BJ (cell line): Measurements from ENCODE around the gene UBE3C. TPM values are rescaled to one million over a fixed set of nuclear protein-coding genes. Genes with fewer than 3 reads are reported as not detected.
"Not testable (repeated sequence)": the region's sequence is repeated elsewhere in the genome, so short reads cannot be mapped to it uniquely, and the experiment has no call there.

Experiments used
- CTCF ChIA-PET: fragments of 350-600 bp; formaldehyde crosslinking; extraction: SDS; loops from one replicate; lab custom pipeline; 2021; ENCODE audit warnings: antibody characterized with exemption, inconsistent platforms; lab: Yijun Ruan, JAX
- POLR2A ChIA-PET: fragments of 300-600 bp; sonication (Branson Sonifier 250); formaldehyde crosslinking; extraction: SDS; loops from one replicate; lab custom pipeline; 2021; ENCODE audit warnings: antibody characterized with exemption; lab: Charles Lee
- DNase-seq: peaks from one replicate; pipeline ENCODE4 v3.0.0-alpha.2; 2011; ENCODE audit warnings: low read depth
- H3K27me3 ChIP-seq: 2 replicates; pipeline ENCODE4 v1.6.0; 2011; ENCODE audit warnings: low read length; ENCODE audit not compliant: control insufficient read depth, insufficient read depth
- H3K36me3 ChIP-seq: 2 replicates; pipeline ENCODE4 v1.5.1; 2011; ENCODE audit warnings: low read length; ENCODE audit not compliant: control insufficient read depth, insufficient read depth
- H3K4me3 ChIP-seq: 2 replicates; pipeline ENCODE4 v1.5.1; 2011; ENCODE audit warnings: low read depth, mild to moderate bottlenecking, control low read depth, low read length
- CTCF ChIP-seq: IDR thresholded peaks from 2 replicates; pipeline ENCODE4 v1.5.1; 2011; ENCODE audit warnings: low read depth, mild to moderate bottlenecking, control low read depth, inconsistent platforms, low read length, moderate library complexity; ENCODE audit not compliant: insufficient read depth
- polyA plus RNA-seq: library from polyadenylated mRNA; depleted of rRNA; stranded (reverse); fragments of >200 nt; gene quantifications from 2 replicates; pipeline ENCODE4 v1.2.3, GENCODE V29; 2011

UBE3C gene
- polyA plus RNA-seq, 1 experiment: 50.0 TPM

DNA sequence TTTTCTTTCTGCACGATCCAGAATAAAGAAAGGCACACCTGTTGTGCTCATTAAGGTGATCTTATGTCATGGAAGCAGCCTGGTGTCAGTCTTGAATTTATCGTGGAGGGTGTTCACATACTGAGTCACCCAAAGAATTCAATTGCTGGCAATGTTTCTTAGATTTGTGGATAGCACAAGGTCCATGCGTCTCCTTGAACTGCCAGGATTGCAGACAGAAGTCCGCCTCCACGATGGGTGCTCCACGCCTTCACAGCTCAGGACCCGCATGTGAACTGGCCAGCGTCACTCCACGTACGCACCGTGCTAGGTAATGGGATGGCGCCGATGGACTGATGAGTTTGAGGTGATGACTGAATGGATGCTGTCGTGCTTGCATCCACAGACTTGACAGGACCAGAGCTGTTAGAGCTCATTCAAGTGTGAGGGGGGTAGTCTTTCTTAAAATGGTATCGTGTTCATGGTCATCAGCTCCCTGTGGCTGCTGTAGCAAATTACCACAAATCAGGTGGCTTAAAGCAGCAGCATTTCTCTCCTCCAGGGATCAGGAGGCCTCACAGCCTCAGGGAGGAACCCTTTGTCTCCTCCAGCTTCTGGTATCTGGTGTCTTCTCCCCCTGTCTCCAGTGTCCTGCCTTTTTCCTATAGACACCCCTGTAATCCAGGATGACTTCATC is 132.7 kb downstream of the UBE3C start:
- CTCF ChIA-PET: interaction anchor here (0.7 to 3.3 kb wide), 7 partner anchors 10 to 302 kb away, joined by 3 to 20 read pairs (median 6); no protein-coding TSS in a partner anchor
- TF ChIP-seq CTCF: no peak
- Histone ChIP-seq H3K4me3 (no peak overlapping the region), H3K36me3 (peaks cover 3% of the 10 kb centered on the region), H3K27me3 (no peaks in the 10 kb centered on the region)
- POLR2A ChIA-PET: interaction anchor here (0.5 to 0.6 kb wide), 2 partner anchors 65 to 127 kb away, joined by 4 to 11 read pairs; partner anchors contain the start of gene DNAJB6
- DNase-seq: no peak

GRCh38 chr7:157271991-157272324 is 133.2 kb downstream of the UBE3C start:
- POLR2A ChIA-PET: interaction anchor here (0.5 to 0.6 kb wide), 2 partner anchors 65 to 126 kb away, joined by 4 to 11 read pairs; partner anchors contain the start of gene DNAJB6
- Histone ChIP-seq H3K27me3 (no peaks in the 10 kb centered on the region), H3K4me3 (no peak overlapping the region), H3K36me3 (peaks cover 3% of the 10 kb centered on the region)
- CTCF ChIA-PET: interaction anchor here (0.7 to 3.3 kb wide), 12 partner anchors 10 to 321 kb away, joined by 3 to 20 read pairs (median 5); no protein-coding TSS in a partner anchor
- TF ChIP-seq CTCF: no peak
- DNase-seq: peak; percentile 84

DNA sequence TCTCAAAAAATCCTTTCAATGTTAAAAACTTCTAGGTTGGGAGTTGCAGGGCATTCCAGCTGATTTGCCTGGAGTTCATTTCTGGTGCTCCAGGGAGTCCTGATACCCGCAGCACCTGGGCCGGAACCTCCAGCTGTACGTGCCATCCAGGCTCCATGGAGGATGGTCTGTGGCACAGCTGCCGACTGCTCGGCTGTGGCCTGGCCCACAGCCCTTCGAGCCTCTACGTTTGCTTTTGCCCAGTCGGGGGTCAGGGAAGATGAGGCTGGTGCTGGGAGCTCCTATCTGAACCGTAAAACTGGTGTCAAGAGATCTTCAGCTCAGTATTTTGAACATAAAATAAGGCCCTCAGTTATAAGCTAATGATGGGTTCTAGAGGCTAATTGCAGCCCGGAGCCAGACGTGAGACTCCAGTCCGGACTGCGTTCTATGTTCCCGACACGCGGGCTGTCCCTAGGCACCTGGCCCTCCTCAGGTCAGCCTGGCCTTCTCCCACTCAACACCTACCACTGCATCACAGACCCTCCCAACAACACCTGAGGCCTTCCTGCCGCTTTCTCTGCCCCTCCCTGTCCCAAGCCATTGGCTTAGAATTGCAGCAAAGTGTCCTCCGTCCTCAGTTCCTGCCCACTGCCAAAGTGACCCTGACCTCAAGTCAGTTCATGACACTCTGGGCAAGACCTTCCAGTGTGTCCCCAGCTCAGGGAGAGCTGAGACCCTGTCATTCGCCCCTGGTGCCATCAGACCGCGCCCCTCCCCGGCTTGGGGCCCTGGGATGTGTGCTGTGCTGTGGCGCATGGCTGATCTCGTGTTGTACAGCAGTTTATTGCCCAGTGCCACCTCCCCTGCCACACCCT is 133.9 kb downstream of the UBE3C start:
- ChIA-PET CTCF (interaction anchor here (0.7 to 3.3 kb wide), 23 partner anchors 11 to 321 kb away, joined by 3 to 20 read pairs (median 6); no protein-coding TSS in a partner anchor), POLR2A (interaction anchor here (0.5 kb wide), 1 partner anchor 64 kb away, joined by 4 read pairs; the partner anchor contains the start of gene DNAJB6)
- H3K27me3 ChIP-seq: no peaks in the 10 kb centered on the region
- peaks cover under 1% of the 10 kb centered on the region for H3K36me3 ChIP-seq
- TF ChIP-seq CTCF: no peak
- H3K4me3 ChIP-seq: no peak overlapping the region
- DNase-seq: no peak

- peak; percentile 99 for TF ChIP-seq CTCF
- H3K36me3 ChIP-seq: no peaks in the 10 kb centered on the region; the same call in none of the 2 replicates
- DNase-seq: no peak
- no peak overlapping the region for H3K4me3 ChIP-seq
- CTCF ChIA-PET: interaction anchor here (0.6 to 3.3 kb wide), 23 partner anchors 10 to 380 kb away, joined by 3 to 20 read pairs (median 5); partner anchors contain the start of gene LMBR1
- POLR2A ChIA-PET: no interaction called here
- H3K27me3 ChIP-seq: no peaks in the 10 kb centered on the region
Measured at GRCh38 chr7:157273208-157274093, 134.7 kb downstream of the UBE3C start.

DNA sequence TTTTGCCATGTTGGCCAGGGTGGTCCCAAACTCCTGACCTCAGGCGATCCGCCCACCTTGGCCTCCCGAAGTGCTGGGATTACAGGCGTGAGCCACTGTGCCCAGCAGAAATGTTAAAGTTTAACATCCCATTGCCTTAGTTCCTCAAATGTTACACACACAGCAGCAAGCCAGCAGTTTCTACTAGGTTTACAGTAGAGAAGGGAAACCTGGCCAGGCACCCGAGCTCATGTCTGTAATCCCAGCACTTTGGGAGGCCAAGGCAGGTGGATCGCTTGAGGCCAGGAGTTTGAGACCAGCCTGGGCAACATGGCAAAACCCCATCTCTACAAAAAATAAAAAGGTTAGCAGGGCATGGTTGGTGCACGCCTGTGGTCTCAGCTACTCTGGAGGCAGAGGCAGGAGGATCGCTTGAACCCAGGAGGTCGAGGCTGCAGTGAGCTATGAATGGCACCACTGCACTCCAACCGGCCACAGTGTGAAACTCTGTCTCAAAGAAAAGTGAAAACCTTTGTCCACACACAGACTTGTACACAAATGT is 135.4 kb downstream of the UBE3C start:
- POLR2A ChIA-PET: not testable (repeated sequence)

More for the DNA sequence above, 135.4 kb downstream of the UBE3C start:
- not testable (repeated sequence) for H3K36me3 ChIP-seq, H3K27me3 ChIP-seq, DNase-seq, H3K4me3 ChIP-seq
- CTCF ChIA-PET: interaction anchor here (0.6 to 3.3 kb wide), 20 partner anchors 10 to 381 kb away, joined by 3 to 20 read pairs (median 5); partner anchors contain the start of gene LMBR1
